LNCaP clone FGC (cell line): Measurements from ENCODE around the gene UTF1.
"Not testable (repeated sequence)": the region's sequence is repeated elsewhere in the genome, so short reads cannot be mapped to it uniquely, and the experiment has no call there.

ENCODE experiments used
- DNase-seq: peaks from one replicate; pipeline ENCODE4 v3.0.0-alpha.2; 2011; ENCODE audit warnings: low read depth
- H3K4me3 ChIP-seq: 2 replicates; pipeline ENCODE4 v1.5.1; 2011; ENCODE audit warnings: mild to moderate bottlenecking, low read depth, low read length, control low read depth
- TF ChIP-seq, protein P1 (sequence below): IDR thresholded peaks from 2 replicates; pipeline ENCODE4 v1.5.1; 2012; ENCODE audit warnings: mild to moderate bottlenecking; ENCODE audit not compliant: control insufficient read depth, insufficient read depth; ENCODE audit errors: extremely low read depth

Gene UTF1

DNA sequence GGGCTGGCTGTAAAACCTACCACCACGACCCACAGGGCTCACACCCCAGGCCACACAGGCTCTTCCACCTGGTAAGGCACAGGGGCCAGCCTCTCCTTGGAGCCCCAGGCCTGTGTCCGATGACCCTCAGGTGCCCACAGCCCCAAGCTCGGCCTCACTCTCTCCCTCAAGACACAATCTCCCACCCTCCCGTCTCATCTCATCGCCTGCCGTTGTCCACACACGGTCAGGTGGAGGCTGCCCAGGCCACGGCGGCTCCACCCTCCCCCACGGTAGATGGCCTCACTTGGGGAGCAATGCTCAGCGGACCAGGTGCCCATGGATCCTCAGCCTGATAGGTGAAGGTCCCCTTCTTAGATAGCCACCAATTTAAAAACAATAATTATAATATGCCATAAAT, 8.7 kb upstream of the UTF1 start:
- TF ChIP-seq, protein P1, sequence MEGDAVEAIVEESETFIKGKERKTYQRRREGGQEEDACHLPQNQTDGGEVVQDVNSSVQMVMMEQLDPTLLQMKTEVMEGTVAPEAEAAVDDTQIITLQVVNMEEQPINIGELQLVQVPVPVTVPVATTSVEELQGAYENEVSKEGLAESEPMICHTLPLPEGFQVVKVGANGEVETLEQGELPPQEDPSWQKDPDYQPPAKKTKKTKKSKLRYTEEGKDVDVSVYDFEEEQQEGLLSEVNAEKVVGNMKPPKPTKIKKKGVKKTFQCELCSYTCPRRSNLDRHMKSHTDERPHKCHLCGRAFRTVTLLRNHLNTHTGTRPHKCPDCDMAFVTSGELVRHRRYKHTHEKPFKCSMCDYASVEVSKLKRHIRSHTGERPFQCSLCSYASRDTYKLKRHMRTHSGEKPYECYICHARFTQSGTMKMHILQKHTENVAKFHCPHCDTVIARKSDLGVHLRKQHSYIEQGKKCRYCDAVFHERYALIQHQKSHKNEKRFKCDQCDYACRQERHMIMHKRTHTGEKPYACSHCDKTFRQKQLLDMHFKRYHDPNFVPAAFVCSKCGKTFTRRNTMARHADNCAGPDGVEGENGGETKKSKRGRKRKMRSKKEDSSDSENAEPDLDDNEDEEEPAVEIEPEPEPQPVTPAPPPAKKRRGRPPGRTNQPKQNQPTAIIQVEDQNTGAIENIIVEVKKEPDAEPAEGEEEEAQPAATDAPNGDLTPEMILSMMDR, result no peak
- H3K4me3 ChIP-seq, result no peak overlapping the region
- no peak for DNase-seq

DNA sequence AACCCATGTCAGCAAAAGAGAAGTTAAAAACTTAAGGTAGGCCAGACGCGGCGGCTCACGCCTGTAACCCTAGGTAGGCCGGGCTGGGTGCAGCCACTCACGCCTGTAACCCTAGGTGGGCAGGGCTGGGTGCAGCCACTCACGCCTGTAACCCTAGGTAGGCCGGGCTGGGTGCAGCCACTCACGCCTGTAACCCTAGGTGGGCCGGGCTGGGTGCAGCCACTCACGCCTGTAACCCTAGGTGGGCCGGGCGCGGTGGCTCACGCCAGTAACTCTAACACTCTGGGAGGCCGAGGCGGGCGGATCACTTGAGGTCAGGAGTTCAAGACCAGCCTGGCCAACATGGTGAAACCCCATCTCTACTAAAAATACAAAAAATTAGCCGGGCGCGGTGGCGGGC, 8.3 kb upstream of the UTF1 start:
- DNase-seq, H3K4me3 ChIP-seq: not testable (repeated sequence)

DNA sequence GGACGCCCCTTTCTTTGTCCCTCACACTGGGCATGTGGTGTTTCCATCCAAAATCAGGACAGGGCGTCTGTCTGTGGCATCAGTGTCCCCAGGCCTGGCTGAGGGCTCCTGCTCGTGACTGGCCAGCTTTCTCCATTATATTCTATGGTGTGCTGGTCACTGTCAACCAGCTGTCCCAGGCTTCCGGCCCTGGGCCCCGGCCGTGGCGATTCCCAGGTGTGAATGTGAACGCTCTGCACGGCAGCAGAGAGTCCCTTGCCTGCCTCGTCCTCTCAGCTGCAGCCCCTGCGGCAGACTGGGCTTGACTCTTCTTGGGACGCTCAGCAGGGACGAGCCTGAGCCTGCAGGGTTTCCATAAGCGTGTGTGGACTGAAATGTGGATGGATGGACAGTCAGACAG, 5.9 kb upstream of the UTF1 start:
- H3K4me3 ChIP-seq, result no peak overlapping the region
- no peak for DNase-seq
- TF ChIP-seq, protein P1, result no peak

DNA sequence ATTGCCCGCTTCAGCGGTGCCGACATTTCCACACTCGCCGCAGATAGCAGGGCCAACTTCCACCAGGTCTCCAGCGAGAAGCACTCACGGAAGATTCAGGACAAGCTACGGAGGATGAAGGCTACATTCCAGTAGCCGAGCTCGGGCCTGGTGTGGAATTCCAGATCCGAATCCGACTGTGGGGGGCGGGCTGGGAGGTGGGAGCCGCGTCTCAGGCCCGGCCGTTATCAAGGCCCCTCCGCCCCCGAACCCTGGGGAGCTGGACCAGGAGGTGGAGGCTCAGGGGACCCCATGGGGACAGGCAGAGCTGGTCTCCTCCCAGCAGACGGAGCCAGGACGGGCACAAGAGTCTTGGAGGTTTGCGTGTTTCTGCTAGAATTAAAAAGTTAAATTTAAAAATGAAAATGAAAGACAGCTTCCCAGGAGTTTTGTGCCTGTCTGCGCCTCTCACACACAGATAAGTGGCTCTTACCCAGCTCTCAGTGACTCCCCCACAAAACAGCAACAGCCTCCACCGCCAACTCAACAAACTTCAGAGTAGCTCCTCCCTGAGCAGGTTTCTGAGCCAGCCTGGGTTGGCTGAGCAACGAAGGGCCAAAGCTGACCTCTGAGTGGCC, 5.2 kb upstream of the UTF1 start:
- DNase-seq, result no peak
- H3K4me3 ChIP-seq, result no peak overlapping the region
- TF ChIP-seq, protein P1, result no peak

DNA sequence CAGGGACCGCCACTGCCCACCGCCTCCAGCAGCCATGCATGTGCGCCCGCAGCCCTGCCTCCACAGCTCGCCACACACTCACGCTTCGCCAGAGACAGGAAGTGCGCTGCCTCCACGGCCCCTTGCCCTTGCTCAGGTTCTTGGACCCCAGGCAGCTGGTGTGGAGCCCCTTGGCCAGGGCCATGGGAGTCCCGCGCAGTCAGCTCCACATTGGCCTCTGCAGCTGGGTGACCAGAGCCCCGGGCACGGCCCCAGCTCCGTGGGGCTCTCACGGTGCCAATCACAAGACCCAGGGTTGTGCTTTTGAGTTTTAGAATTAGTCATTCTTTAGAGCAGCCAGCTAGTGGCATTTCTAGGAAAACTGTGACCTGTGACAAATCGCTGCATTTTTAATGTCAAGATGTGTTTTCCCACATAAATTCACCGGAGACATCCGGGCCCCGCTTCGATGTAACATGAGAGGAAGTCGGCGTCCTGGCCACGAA, 4.3 kb upstream of the UTF1 start:
- TF ChIP-seq, protein P1, result no peak
- no peak for DNase-seq
- H3K4me3 ChIP-seq, result no peak overlapping the region

DNA sequence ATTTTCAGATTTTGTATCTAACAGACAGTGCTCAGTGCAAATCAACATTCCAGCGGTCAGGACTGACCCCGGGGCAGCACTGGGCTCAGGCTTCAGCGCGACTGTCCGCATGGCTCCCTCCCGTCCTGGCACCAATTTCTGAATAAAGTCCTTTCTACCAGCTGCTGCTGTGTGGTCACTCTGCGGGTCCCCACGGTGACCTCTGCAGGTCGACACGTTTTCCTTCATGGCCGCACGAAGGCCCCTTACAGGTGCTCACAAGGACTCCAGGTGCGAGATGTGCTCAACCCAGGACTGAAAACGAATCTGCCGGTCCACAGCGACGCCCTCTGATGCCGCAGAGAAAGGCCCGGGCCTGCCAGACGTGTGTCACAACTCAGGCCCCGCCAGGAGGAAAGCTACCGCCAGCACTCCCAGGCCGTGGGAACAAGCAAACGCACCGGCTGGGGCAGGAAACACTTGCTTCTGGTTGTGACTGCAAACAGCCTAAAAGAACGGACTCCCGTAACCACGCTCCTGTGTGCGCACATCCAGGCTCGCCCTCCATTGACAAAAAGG, 3.7 kb upstream of the UTF1 start:
- TF ChIP-seq, protein P1, result 0 out of 2 replicates have a peak, but pooled peaks have one; percentile 12
- peak; percentile 13 for DNase-seq
- H3K4me3 ChIP-seq, result no peak overlapping the region

DNA sequence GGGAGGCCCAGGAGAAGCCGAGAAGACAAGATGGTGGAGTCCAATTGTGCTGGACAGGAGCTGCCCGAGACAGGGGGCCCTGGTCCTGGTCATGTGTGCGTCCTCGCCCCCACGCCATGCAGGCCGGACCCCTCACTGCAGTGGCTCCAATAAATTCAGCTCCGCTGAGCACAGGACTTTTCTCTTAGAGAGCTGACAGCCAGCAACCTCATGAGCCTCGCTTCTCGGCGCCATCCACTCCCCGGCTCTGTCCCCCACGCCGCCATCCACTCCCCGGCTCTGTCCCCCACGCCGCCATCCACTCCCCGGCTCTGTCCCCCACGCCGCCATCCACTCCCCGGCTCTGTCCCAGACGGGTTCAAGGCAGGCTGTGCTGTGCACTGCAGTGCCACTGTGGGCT, 2.8 kb upstream of the UTF1 start:
- H3K4me3 ChIP-seq, result no peak overlapping the region
- TF ChIP-seq, protein P1, result no peak
- no peak for DNase-seq
